Measurements from ENCODE around the gene FBXO46.

Gene FBXO46

DNA sequence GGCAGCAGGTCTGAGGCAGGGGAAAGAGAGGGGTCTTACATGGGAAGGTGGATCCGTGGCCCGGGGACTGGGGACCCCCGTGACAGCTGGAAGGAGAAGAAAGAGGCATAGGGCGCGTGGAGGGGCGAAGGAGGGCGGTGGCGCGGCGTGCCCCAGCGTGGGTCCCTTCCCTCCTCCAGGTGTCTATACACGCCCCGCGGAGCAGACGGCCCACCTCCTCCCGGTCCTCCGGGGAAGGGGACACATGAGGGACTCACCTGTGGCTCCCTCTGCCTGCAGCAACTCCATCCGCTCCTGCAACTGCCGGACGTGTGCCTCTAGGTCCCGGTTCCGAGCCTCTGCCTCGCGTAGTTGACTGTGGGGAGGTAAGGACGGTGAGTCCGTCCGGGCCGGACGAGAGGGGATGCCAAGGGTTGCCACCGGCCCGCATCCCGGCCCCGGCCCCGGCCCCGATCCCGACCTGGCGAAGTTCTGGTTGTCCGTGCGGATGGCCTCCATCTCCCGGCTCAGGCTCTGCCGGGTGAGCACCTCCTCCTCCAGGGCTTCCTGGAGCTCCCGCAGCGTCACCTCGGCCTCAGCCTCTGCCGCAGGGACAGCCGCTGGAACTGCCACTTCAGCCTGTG is 40.7 kb upstream of the FBXO46 start:
- peaks cover 48% of the 10 kb centered on the region for H3K4me1 ChIP-seq (ENCODE audit: control insufficient read depth, insufficient read depth, low read length)
- no peaks in the 10 kb centered on the region for H3K9me3 ChIP-seq (ENCODE audit: control insufficient read depth in 2 of 2, low read length in 2 of 2)
- H3K27me3 ChIP-seq (ENCODE audit: control insufficient read depth in 1 of 2, insufficient read depth in 2 of 2, low read length in 2 of 2) = no peaks in the 10 kb centered on the region
- H3K9ac ChIP-seq (ENCODE audit: low read length in 2 of 2) = peak overlapping the region in 1 of 2 donors; percentile 48
- peaks cover 11 to 23% of the 10 kb centered on the region in 2 donors for H3K36me3 ChIP-seq (ENCODE audit: control insufficient read depth in 2 of 2, insufficient read depth in 2 of 2, low read length in 2 of 2)
- peak overlapping the region; percentile 25 to 75 for H3K4me3 ChIP-seq (ENCODE audit: low read length in 2 of 2)
- peak overlapping the region; percentile 89 for H3K27ac ChIP-seq (ENCODE audit: low read length)

DNA sequence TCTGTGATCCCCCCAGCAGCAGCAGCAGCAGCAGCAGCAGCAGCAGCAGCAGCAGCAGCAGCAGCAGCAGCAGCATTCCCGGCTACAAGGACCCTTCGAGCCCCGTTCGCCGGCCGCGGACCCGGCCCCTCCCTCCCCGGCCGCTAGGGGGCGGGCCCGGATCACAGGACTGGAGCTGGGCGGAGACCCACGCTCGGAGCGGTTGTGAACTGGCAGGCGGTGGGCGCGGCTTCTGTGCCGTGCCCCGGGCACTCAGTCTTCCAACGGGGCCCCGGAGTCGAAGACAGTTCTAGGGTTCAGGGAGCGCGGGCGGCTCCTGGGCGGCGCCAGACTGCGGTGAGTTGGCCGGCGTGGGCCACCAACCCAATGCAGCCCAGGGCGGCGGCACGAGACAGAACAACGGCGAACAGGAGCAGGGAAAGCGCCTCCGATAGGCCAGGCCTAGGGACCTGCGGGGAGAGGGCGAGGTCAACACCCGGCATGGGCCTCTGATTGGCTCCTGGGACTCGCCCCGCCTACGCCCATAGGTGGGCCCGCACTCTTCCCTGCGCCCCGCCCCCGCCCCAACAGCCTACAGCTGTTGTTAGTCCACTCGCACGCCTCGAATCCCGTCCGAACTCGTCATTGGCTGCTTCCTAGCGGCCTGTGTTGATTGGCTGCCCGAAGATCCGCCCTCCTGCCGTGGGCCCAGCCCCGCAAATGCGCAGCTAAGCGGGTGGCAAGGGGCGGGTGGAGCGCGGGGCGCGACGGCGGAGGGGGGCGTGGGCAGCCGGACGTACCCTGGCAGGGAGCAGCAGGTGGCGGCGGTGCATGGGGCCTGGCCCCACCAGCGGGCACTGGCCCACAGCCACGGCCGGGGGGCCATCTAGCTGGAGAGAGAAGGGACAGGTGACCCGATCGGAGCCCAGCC is 39.8 kb upstream of the FBXO46 start:
- Histone ChIP-seq H3K4me3 (ENCODE audit: low read length in 2 of 2) (peak overlapping the region; percentile 73 to 75), H3K9ac (ENCODE audit: low read length in 2 of 2) (peak overlapping the region; percentile 47 to 48), H3K9me3 (ENCODE audit: control insufficient read depth in 2 of 2, low read length in 2 of 2) (no peaks in the 10 kb centered on the region), H3K27me3 (ENCODE audit: control insufficient read depth in 1 of 2, insufficient read depth in 2 of 2, low read length in 2 of 2) (no peaks in the 10 kb centered on the region), H3K4me1 (ENCODE audit: control insufficient read depth, insufficient read depth, low read length) (peaks cover 58% of the 10 kb centered on the region), H3K36me3 (ENCODE audit: control insufficient read depth in 2 of 2, insufficient read depth in 2 of 2, low read length in 2 of 2) (peaks cover 10 to 23% of the 10 kb centered on the region in 2 donors), H3K27ac (ENCODE audit: low read length) (peak overlapping the region; percentile 89)

DNA sequence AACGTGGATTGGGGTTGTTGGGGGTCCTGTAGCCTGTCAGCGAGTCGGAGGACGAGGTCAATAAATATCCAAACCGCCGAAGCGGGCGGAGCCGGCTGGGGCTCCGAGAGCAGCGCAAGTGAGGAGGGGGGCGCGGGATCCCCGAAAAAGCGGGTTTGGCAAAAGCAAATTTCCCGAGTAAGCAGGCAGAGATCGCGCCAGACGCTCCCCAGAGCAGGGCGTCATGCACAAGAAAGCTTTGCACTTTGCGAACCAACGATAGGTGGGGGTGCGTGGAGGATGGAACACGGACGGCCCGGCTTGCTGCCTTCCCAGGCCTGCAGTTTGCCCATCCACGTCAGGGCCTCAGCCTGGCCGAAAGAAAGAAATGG is 39.1 kb upstream of the FBXO46 start:
- Histone ChIP-seq H3K27me3 (ENCODE audit: control insufficient read depth in 1 of 2, insufficient read depth in 2 of 2, low read length in 2 of 2) (no peaks in the 10 kb centered on the region), H3K4me3 (ENCODE audit: low read length in 2 of 2) (peak overlapping the region; percentile 73 to 75), H3K4me1 (ENCODE audit: control insufficient read depth, insufficient read depth, low read length) (peaks cover 64% of the 10 kb centered on the region), H3K9ac (ENCODE audit: low read length in 2 of 2) (peak overlapping the region; percentile 41 to 74), H3K9me3 (ENCODE audit: control insufficient read depth in 2 of 2, low read length in 2 of 2) (no peaks in the 10 kb centered on the region), H3K27ac (ENCODE audit: low read length) (peak overlapping the region; percentile 89), H3K36me3 (ENCODE audit: control insufficient read depth in 2 of 2, insufficient read depth in 2 of 2, low read length in 2 of 2) (peaks cover 9 to 21% of the 10 kb centered on the region in 2 donors)

DNA sequence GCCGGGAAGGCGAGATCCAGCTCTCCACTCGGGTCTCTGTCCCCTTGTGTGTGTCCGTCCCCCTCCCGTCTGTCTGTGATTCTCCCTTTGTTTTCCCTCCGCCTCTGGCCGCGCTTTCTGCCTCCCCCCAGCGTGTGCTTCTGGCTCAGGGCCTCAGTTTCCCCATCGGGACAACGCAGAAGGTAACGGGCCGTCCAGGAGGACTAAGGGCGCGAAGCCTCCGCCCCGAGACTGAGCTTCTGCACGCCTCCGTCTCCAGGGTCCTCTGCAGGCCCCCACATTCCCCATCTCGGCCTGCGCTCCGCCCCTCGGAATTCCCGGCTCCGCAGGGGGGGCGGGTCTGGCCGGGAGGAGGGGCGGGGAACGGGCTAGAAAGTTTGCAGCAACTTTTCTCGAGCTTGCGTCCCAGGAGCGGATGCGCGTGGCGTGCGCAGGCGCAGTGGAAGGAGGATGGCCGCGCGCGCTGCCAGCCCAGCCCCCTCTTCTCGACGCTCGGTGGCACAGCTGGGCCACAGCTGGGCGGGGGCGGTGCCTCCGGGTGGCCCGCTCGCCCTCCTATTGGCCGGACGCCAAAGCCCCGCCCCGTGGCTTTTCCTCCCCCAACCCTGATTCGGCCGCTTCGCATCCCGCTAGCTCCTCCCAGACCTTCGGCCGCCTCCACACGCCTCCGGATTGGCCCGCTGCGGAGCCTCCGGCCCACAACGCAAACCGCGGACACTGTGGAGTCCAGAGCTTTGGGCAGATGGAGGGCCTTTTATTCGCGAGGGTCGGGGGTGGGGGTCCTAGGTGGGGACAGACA is 38.5 kb upstream of the FBXO46 start, which contains the start of gene SIX5:
SIX5 (minus strand) TSS at position 269 of the 799 bp plus-strand sequence. CDS start 408 bp downstream, outside the sequence.
- Histone ChIP-seq H3K36me3 (ENCODE audit: control insufficient read depth in 2 of 2, insufficient read depth in 2 of 2, low read length in 2 of 2) (peaks cover 7 to 17% of the 10 kb centered on the region in 2 donors), H3K27ac (ENCODE audit: low read length) (peak within 1 kb of the TSS; percentile 93), H3K4me1 (ENCODE audit: control insufficient read depth, insufficient read depth, low read length) (peaks cover 71% of the 10 kb centered on the region), H3K4me3 (ENCODE audit: low read length in 2 of 2) (peak within 1 kb of the TSS; percentile 83 to 91), H3K9ac (ENCODE audit: low read length in 2 of 2) (peak within 1 kb of the TSS; percentile 84 to 87), H3K9me3 (ENCODE audit: control insufficient read depth in 2 of 2, low read length in 2 of 2) (no peaks in the 10 kb centered on the region), H3K27me3 (ENCODE audit: control insufficient read depth in 1 of 2, insufficient read depth in 2 of 2, low read length in 2 of 2) (no peaks in the 10 kb centered on the region)

DNA sequence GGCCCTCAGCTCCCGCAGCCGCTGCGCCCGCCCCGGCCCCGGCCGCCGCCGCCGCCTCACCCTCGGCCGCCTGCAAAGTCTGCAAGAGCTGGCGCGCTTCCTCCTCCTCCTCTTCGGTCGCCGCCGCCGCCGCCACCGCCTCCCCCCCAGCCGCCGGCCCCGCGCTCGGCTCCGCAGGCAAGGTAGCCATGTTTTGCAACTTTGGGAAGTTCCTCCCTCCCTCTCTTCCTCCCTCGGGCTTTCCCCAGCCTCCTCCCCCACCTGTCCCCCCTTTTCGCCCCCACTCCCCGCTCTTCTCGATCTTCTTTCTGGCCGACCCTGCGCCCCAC is 37.9 kb upstream of the FBXO46 start:
- H3K9me3 ChIP-seq (ENCODE audit: control insufficient read depth in 2 of 2, low read length in 2 of 2) = no peaks in the 10 kb centered on the region
- H3K4me1 ChIP-seq (ENCODE audit: control insufficient read depth, insufficient read depth, low read length) = peaks cover 75% of the 10 kb centered on the region

DNA sequence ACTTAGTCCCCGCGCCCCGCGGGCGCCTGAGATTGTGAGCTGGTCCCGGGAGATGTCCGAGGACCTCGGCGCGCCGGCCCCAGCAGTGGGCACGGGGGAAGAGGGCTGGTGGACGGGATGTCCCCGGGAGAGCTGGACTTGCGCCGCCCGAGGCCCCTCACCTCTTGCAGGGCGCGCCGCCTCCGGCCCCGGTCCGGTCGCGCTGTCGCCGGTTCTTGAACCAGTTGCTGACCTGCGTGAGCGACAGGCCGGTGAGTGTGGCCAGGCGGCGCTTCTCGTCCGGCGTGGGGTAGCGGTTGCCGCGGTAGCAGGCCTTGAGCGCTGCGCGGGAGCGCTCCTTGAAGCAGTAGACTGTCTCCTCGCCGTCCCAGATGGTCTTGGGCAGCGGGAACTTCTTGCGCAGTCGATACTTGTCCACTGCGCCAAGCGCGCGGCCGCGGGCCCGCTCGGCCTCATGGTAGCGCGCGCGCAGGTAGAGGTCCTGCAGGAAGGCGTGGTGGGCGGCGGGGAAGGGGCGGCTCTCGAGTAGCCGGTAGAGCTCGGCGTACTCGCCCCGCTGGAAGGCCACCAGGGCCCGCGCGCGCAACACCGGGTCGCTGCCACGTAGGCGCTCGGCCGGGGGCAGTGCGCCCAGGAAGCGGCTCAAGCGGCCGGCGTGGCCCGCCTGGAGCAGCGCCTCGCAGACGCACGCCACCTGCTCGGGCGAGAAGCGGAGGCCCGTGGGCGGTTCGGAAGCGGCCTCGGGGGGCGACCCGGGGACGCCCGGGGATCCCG is 37.4 kb upstream of the FBXO46 start:
- H3K9me3 ChIP-seq (ENCODE audit: control insufficient read depth in 2 of 2, low read length in 2 of 2) = no peaks in the 10 kb centered on the region
- H3K27me3 ChIP-seq (ENCODE audit: control insufficient read depth in 1 of 2, insufficient read depth in 2 of 2, low read length in 2 of 2) = no peaks in the 10 kb centered on the region
- H3K36me3 ChIP-seq (ENCODE audit: control insufficient read depth in 2 of 2, insufficient read depth in 2 of 2, low read length in 2 of 2) = peaks cover 1 to 13% of the 10 kb centered on the region in 2 donors
- H3K4me1 ChIP-seq (ENCODE audit: control insufficient read depth, insufficient read depth, low read length) = peaks cover 75% of the 10 kb centered on the region
- H3K27ac ChIP-seq (ENCODE audit: low read length) = peak overlapping the region; percentile 93
- H3K9ac ChIP-seq (ENCODE audit: low read length in 2 of 2) = peak overlapping the region; percentile 84 to 87
- H3K4me3 ChIP-seq (ENCODE audit: low read length in 2 of 2) = peak overlapping the region; percentile 83 to 91

More for the DNA sequence above, 37.9 kb upstream of the FBXO46 start:
- Histone ChIP-seq H3K27ac (ENCODE audit: low read length) (peak overlapping the region; percentile 93), H3K27me3 (ENCODE audit: control insufficient read depth in 1 of 2, insufficient read depth in 2 of 2, low read length in 2 of 2) (no peaks in the 10 kb centered on the region), H3K36me3 (ENCODE audit: control insufficient read depth in 2 of 2, insufficient read depth in 2 of 2, low read length in 2 of 2) (peaks cover 7 to 16% of the 10 kb centered on the region in 2 donors), H3K9ac (ENCODE audit: low read length in 2 of 2) (peak overlapping the region; percentile 79 to 87), H3K4me3 (ENCODE audit: low read length in 2 of 2) (peak overlapping the region; percentile 83 to 91)

DNA sequence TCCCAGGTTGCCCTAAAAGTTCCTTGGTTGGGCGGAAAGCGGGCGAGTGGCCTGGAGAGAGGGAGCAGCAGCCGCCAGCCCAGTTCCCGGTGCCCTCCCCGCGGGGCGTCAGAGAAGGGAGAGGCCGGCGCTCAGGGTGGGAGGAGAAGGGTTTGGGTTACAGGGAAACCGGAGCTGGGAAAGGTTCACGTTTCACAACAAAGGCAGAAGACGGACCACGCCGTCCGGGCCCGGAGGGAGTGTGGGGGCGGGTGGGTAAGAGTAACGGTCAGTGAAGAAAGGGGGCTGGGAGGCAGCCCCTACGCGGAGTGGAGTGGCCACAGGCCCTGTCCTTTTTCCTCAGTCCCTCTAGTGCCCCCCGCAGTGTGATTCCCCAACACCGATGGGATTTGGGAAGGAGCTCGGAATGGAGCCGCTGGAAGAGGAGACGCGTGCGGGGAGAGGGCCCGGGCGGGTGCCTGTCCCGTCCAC is 36.7 kb upstream of the FBXO46 start:
- Histone ChIP-seq H3K27me3 (ENCODE audit: control insufficient read depth in 1 of 2, insufficient read depth in 2 of 2, low read length in 2 of 2) (no peaks in the 10 kb centered on the region), H3K9ac (ENCODE audit: low read length in 2 of 2) (peak overlapping the region; percentile 84 to 87), H3K4me1 (ENCODE audit: control insufficient read depth, insufficient read depth, low read length) (peaks cover 75% of the 10 kb centered on the region), H3K4me3 (ENCODE audit: low read length in 2 of 2) (peak overlapping the region; percentile 83 to 91), H3K9me3 (ENCODE audit: control insufficient read depth in 2 of 2, low read length in 2 of 2) (no peaks in the 10 kb centered on the region), H3K36me3 (ENCODE audit: control insufficient read depth in 2 of 2, insufficient read depth in 2 of 2, low read length in 2 of 2) (peaks cover 0 to 9% of the 10 kb centered on the region in 2 donors), H3K27ac (ENCODE audit: low read length) (peak overlapping the region; percentile 93)

DNA sequence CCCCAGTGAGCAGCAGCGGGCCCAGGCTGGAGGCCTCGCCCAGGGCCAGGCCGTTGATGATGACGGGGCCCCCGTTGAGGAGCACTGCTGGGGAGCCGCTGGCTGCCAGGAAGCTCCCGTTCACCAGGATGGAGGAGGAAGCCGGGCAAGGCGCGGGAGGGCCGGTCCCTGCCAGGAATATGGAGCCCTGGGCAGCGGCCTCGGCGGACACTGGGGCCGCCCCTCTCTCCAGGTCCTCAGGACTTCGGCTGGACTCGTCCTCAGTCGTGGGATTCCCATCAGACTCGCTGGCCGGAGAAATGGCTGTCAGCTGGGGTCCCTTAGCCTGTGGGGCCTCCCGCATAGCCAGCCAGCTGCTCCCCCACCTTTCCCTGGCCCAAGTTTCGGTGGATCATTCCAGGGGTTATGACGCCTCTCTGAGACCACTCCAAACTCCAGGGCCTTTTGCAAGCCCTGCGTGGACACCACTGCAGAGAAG is 36.2 kb upstream of the FBXO46 start:
- Histone ChIP-seq H3K4me1 (ENCODE audit: control insufficient read depth, insufficient read depth, low read length) (peaks cover 70% of the 10 kb centered on the region), H3K27me3 (ENCODE audit: control insufficient read depth in 1 of 2, insufficient read depth in 2 of 2, low read length in 2 of 2) (no peaks in the 10 kb centered on the region), H3K9ac (ENCODE audit: low read length in 2 of 2) (peak overlapping the region; percentile 84 to 87), H3K36me3 (ENCODE audit: control insufficient read depth in 2 of 2, insufficient read depth in 2 of 2, low read length in 2 of 2) (peaks cover 0 to 5% of the 10 kb centered on the region in 2 donors), H3K9me3 (ENCODE audit: control insufficient read depth in 2 of 2, low read length in 2 of 2) (no peaks in the 10 kb centered on the region), H3K4me3 (ENCODE audit: low read length in 2 of 2) (peak overlapping the region; percentile 83 to 91), H3K27ac (ENCODE audit: low read length) (peak overlapping the region; percentile 93)

DNA sequence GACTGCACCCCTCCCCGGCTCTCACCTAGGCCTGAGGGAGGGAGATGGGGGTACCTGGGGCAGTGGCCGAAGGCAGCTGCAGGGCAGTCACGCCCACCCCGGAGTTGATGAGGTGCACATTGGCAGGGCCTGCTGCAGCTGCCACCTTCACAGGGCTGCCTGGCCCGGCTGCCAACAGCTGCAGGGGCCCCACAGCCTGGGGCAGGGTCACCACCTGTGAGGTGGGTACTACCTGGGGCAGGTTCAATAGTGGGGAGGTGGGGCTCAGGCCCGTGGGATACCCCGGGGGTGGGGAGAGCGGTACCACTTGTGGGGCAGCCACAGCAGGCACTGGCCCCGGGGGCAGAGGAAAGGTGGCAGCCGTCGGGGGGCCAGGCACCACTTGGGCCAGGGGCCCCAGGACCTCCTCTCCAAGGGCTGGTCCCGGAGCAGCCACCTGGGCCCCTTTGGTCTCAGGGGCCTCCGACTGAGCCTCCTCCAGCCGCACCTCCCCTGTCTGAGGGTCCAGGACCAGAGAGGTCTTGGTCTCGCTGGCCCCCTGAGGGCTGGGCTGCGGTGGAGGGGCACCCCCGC is 35.7 kb upstream of the FBXO46 start:
- peak overlapping the region; percentile 83 to 91 for H3K4me3 ChIP-seq (ENCODE audit: low read length in 2 of 2)
- H3K9ac ChIP-seq (ENCODE audit: low read length in 2 of 2) = peak overlapping the region; percentile 84 to 87
- no peaks in the 10 kb centered on the region for H3K9me3 ChIP-seq (ENCODE audit: control insufficient read depth in 2 of 2, low read length in 2 of 2)
- no peaks in the 10 kb centered on the region for H3K27me3 ChIP-seq (ENCODE audit: control insufficient read depth in 1 of 2, insufficient read depth in 2 of 2, low read length in 2 of 2)
- H3K36me3 ChIP-seq (ENCODE audit: control insufficient read depth in 2 of 2, insufficient read depth in 2 of 2, low read length in 2 of 2) = peaks cover 0 to 2% of the 10 kb centered on the region in 2 donors
- peaks cover 70% of the 10 kb centered on the region for H3K4me1 ChIP-seq (ENCODE audit: control insufficient read depth, insufficient read depth, low read length)
- peak overlapping the region; percentile 93 for H3K27ac ChIP-seq (ENCODE audit: low read length)
